Naive thymus-derived CD8-positive, alpha-beta T cell (primary cell): ENCODE measurements around the gene TAF4B. TPM values are rescaled to one million over a fixed set of nuclear protein-coding genes. Genes with fewer than 3 reads are reported as not detected.
"Not testable (repeated sequence)": the region's sequence is repeated elsewhere in the genome, so short reads cannot be mapped to it uniquely, and the experiment has no call there.

ENCODE experiments used
- ATAC-seq, 2 donors: fragments of 150-1000 bp; cut with Tn5 transposase in 1 of 2; sonication (Bioruptor Pico), chemical (Tn5 transposase) in 1 of 2; 1 replicate in 1 of 2; 2 replicates in 1 of 2; pipeline ENCODE4 v1.10.0; 2021; ENCODE audit warnings: mild to moderate bottlenecking in 2 of 2, moderate library complexity in 2 of 2
- POLR2A ChIA-PET: fragments of 350-600 bp; sonication (Branson Sonifier 250); formaldehyde crosslinking; loops from one replicate; lab custom pipeline; 2021; ENCODE audit warnings: antibody characterized with exemption; lab: Charles Lee
- DNase-seq, 10 donors: peaks; one replicate each; pipeline versions ENCODE4 v3.0.0 to v3.0.0-alpha.2; 2020 to 2022
- H3K27ac Mint-ChIP-seq, 10 donors: one replicate each; pipeline ENCODE4 v1.8.0; 2020 to 2022; ENCODE audit warnings: mild to moderate bottlenecking in 10 of 10, mixed read lengths in 10 of 10, moderate library complexity in 4 of 10, inconsistent platforms in 1 of 10
- H3K27me3 Mint-ChIP-seq, 5 donors: one replicate each; pipeline ENCODE4 v1.8.0; 2021 to 2022; ENCODE audit warnings: mixed read lengths in 5 of 5
- H3K36me3 Mint-ChIP-seq, 3 donors: one replicate each; pipeline ENCODE4 v1.8.0; 2020 to 2022; ENCODE audit warnings: mixed read lengths in 3 of 3, mild to moderate bottlenecking in 2 of 3, inconsistent platforms in 1 of 3
- H3K4me1 Mint-ChIP-seq, 4 donors: one replicate each; pipeline ENCODE4 v1.8.0; 2021 to 2022; ENCODE audit warnings: mixed read lengths in 4 of 4
- H3K4me3 Mint-ChIP-seq, 10 donors: one replicate each; pipeline ENCODE4 v1.8.0; 2020 to 2022; ENCODE audit warnings: mild to moderate bottlenecking in 10 of 10, mixed read lengths in 10 of 10, moderate library complexity in 6 of 10, inconsistent platforms in 1 of 10
- H3K9me3 Mint-ChIP-seq, 9 donors: one replicate each; pipeline ENCODE4 v1.8.0; 2020 to 2022; ENCODE audit warnings: mixed read lengths in 9 of 9, mild to moderate bottlenecking in 3 of 9, inconsistent platforms in 1 of 9, moderate library complexity in 1 of 9
- polyA plus RNA-seq, 3 donors: library from polyadenylated mRNA; unstranded; fragments of 300-500 nt; fragmentation: Illumina TruSeq; gene quantifications; one replicate each; pipeline ENCODE4 v1.2.3, GENCODE V29; 2021
- total RNA-seq, 8 experiments: library from RNA in 2 of 8; stranded (reverse) in 2 of 8; gene quantifications; one replicate each; pipeline ENCODE4 v1.2.3 and lab custom pipeline; 2021 to 2026

Gene TAF4B, protein sequence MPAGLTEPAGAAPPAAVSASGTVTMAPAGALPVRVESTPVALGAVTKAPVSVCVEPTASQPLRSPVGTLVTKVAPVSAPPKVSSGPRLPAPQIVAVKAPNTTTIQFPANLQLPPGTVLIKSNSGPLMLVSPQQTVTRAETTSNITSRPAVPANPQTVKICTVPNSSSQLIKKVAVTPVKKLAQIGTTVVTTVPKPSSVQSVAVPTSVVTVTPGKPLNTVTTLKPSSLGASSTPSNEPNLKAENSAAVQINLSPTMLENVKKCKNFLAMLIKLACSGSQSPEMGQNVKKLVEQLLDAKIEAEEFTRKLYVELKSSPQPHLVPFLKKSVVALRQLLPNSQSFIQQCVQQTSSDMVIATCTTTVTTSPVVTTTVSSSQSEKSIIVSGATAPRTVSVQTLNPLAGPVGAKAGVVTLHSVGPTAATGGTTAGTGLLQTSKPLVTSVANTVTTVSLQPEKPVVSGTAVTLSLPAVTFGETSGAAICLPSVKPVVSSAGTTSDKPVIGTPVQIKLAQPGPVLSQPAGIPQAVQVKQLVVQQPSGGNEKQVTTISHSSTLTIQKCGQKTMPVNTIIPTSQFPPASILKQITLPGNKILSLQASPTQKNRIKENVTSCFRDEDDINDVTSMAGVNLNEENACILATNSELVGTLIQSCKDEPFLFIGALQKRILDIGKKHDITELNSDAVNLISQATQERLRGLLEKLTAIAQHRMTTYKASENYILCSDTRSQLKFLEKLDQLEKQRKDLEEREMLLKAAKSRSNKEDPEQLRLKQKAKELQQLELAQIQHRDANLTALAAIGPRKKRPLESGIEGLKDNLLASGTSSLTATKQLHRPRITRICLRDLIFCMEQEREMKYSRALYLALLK
- total RNA-seq (10 to 100 TPM; 13.6 to 17.4 TPM), polyA plus RNA-seq (10 to 100 TPM in 1 of 3 donors, 1 to 10 TPM in 2; 7.3 to 12.8 (median 8.2) TPM), total RNA-seq (lab: John Stamatoyannopoulos, UW) (47.2 to 141 (median 59.8) reads per million in 6 experiments)

DNA sequence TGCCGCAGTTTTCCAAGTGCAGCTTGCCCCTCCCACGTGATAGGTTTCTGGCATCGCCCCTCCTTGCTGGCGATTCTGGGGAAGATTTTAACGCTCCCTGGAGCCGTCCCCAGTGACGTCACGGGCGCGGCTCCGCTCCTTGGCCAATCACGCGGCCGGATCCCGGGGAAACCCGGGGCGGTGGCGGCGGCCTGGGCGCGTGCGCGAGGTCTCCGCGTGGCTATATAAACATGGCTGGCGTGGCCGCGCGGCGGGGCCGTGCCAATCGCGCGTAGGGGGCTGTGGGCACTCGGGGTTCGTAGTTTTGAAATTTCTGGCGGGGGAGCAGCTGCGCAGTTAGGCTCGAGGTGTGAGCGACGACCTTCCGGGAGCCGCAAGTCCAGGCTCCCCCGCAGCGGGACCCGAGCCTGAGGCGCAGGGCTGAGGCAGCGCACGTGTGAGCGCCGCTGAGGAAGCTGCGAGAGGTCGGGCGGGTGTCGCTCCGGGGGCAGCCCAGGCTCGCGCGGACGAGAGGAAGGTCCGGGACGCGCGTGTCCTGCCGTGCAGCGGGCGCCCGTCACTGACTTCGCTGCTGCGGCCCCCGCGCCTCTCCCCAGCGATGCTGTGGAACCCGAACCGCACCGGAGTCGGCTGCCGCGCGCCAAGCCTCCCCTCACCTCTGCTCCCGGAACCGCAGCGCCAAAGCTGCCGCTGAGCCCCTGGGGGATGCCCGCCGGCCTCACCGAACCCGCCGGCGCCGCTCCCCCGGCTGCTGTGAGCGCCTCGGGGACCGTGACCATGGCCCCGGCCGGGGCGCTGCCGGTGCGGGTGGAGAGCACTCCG is at the start of gene TAF4B:
TAF4B (plus strand) TSS at position 217 of the 822 bp plus-strand sequence; CDS start at position 706, 489 bp downstream.
- peak within 1 kb of the TSS; percentile 88 to 98 (median 97) for H3K4me3 Mint-ChIP-seq
- POLR2A ChIA-PET = interaction anchor here (1.2 to 3.6 kb wide), 5 partner anchors 11 to 135 kb away, joined by 3 to 36 read pairs (median 6); partner anchors contain the start of genes PSMA8 and SS18
- peaks cover 0 to 1% (median 0%) of the 10 kb centered on the region in 3 donors for H3K36me3 Mint-ChIP-seq
- H3K27me3 Mint-ChIP-seq = no peaks in the 10 kb centered on the region
- DNase-seq (peak; percentile 89 to 94 (median 92)), ATAC-seq (peak; percentile 88 to 91)
- peaks cover 17 to 40% (median 37%) of the 10 kb centered on the region in 4 donors for H3K4me1 Mint-ChIP-seq
- H3K9me3 Mint-ChIP-seq = no peaks in the 10 kb centered on the region
- peak within 1 kb of the TSS; percentile 92 to 99 (median 97) for H3K27ac Mint-ChIP-seq

DNA sequence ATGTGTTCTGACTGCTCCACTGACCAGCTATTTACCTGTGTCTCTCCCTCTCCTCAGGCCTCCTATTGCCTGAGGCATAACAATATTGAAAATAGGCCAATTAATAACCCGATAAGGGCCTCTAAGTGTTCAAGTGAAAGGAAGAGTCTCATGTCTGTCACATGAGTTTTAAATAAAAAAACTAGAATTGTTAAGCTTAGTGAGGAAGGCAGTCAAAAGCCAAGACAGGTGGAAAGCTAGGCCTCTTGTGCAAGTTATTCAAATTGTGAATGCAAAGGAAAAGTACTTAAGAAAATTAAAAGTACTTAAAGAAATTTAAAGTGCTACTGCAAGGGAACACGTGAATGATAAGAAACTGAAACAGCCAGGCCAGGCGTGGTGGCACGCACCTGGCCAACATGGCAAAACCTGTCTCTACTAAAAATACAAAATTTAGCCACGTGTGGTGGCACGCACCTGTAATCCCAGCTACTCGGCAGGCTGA is 44.9 kb upstream of the TAF4B start:
- no peaks in the 10 kb centered on the region for H3K27me3 Mint-ChIP-seq
- no peak overlapping the region for H3K4me3 Mint-ChIP-seq
- ATAC-seq = no peak
- H3K27ac Mint-ChIP-seq = no peak overlapping the region
- H3K4me1 Mint-ChIP-seq = peaks cover 0 to 5% (median 1%) of the 10 kb centered on the region in 4 donors
- no peaks in the 10 kb centered on the region for H3K36me3 Mint-ChIP-seq
- POLR2A ChIA-PET = no interaction called here
- H3K9me3 Mint-ChIP-seq = no peaks in the 10 kb centered on the region
- DNase-seq = no peak

DNA sequence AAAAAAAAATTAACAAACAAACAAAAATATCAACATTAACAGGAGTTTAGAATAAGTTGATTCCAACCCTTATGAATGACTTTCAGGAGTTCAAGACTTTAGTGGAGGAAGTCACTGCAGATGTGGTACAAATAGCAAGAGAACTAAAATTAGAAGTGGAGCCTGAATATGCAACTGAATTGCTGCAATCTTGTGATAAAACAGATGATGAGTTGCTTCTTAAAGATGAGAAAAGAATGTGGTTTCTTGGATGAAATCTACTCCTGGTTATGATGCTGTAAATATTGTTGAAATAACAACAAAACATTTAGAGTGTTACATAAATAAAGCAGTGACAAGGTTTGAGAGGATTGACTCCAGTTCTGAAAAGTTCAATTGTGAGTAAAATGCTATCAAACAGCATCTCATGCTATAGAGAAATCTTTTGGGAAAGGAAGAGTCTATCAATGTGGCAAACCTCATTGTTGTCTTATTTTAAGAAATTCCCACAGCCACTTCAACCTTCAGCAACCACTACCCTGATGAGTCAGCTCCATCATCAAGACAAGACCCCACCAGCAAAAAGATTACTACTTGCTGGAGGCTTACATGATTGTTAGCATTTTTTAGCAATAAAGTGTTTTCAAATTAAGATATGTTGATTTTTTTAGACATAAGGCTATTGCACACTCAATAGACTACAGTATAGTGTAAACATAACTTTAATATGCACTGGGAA is 42.7 kb upstream of the TAF4B start:
- Mint-ChIP-seq H3K4me3 (no peak overlapping the region), H3K9me3 (peaks cover 0 to 7% (median 0%) of the 10 kb centered on the region in 9 donors), H3K27ac (no peak overlapping the region), H3K36me3 (no peaks in the 10 kb centered on the region), H3K4me1 (peaks cover under 1 to 5% (median 3%) of the 10 kb centered on the region in 4 donors), H3K27me3 (no peaks in the 10 kb centered on the region)
- ATAC-seq (no peak), DNase-seq (no peak)
- POLR2A ChIA-PET = interaction anchor here (0.6 to 0.8 kb wide), 2 partner anchors 10 to 41 kb away, joined by 4 to 6 read pairs; no protein-coding TSS in a partner anchor

DNA sequence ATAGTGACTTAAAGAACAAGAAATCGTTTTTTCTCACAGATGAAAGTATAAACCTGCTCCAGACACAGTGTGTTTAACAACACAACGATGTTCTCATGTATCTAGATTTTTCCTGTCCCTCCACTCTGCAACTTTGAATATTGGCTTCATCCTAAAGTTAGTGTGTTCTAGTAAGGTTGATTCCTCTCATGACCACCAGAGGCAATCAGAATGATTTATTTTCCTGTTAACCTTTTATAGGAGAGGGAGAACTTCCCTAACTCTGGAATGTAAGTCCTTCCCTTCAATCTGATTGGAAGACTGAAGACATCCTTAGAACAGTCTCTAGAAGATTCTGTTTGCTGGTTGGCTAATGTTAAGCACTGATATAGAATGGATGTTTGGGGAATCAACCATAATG is 41.0 kb upstream of the TAF4B start:
- POLR2A ChIA-PET = interaction anchor here (0.7 kb wide), 1 partner anchor 61 kb away, joined by 4 read pairs; no protein-coding TSS in a partner anchor
- Mint-ChIP-seq H3K27me3 (no peaks in the 10 kb centered on the region), H3K36me3 (no peaks in the 10 kb centered on the region), H3K4me1 (peaks cover 7 to 17% (median 15%) of the 10 kb centered on the region in 4 donors), H3K4me3 (no peak overlapping the region), H3K9me3 (peaks cover 0 to 7% (median 0%) of the 10 kb centered on the region in 9 donors), H3K27ac (peak overlapping the region in 2 of 10 donors; percentile 11 to 25)
- ATAC-seq (no peak), DNase-seq (no peak)

DNA sequence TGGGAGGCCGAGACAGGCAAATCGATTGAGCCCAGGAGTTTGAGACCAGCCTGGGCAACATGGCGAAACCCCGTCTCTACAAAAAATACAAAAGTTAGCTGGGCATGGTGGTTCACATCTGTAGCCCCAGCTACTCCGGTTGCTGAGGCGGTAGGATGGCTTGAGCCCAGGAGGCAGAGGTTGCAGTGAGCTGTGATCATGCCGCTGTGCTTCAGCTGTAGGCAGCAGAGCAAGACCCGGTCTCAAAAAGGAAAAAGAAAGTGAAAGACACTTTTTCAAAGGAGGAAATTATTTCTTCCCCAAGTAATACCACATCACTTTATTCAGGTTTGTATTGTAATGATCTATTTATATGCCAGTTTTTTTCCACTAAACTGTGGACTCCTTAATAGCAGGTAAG is 35.7 kb upstream of the TAF4B start:
- Mint-ChIP-seq H3K9me3 (peaks cover 0 to 7% (median 0%) of the 10 kb centered on the region in 9 donors), H3K36me3 (no peaks in the 10 kb centered on the region), H3K4me3 (peak overlapping the region; percentile 75 to 88 (median 84)), H3K27me3 (no peaks in the 10 kb centered on the region), H3K4me1 (peaks cover 10 to 33% (median 18%) of the 10 kb centered on the region in 4 donors), H3K27ac (peak overlapping the region; percentile 36 to 97 (median 92))
- POLR2A ChIA-PET = interaction anchor here (0.6 to 1.1 kb wide), 3 partner anchors 23 to 36 kb away, joined by 3 to 5 read pairs (median 3); partner anchors contain the start of gene TAF4B
- ATAC-seq (peak; percentile 95 to 96), DNase-seq (peak in 9 of 10 donors; percentile 4 to 68 (median 32))

DNA sequence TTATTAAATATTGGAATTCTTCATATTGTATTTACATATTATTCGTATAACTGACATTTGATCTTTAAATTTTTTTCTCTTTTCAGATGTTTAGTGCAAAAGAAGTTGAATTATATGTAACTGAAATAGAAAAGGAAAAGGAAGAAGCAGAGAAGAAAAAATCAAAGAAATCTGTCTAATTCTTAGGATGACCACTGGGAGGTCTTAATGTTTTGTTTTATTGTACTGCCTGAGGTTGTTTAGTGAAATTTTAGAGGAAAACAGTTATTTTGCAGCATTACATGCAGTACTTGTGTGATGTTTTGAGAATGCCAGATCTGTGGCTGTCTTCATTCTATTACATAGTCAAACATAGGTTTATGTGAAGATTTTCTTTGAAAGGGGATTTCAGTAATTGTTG is 34.0 kb upstream of the TAF4B start:
- POLR2A ChIA-PET = no interaction called here
- Mint-ChIP-seq H3K9me3 (peaks cover 0 to 7% (median 0%) of the 10 kb centered on the region in 9 donors), H3K36me3 (no peaks in the 10 kb centered on the region), H3K4me3 (no peak overlapping the region), H3K4me1 (peaks cover 10 to 33% (median 18%) of the 10 kb centered on the region in 4 donors), H3K27me3 (no peaks in the 10 kb centered on the region), H3K27ac (peak overlapping the region in 4 of 10 donors; percentile 8 to 92 (median 22))
- no peak for DNase-seq
- ATAC-seq = no peak

DNA sequence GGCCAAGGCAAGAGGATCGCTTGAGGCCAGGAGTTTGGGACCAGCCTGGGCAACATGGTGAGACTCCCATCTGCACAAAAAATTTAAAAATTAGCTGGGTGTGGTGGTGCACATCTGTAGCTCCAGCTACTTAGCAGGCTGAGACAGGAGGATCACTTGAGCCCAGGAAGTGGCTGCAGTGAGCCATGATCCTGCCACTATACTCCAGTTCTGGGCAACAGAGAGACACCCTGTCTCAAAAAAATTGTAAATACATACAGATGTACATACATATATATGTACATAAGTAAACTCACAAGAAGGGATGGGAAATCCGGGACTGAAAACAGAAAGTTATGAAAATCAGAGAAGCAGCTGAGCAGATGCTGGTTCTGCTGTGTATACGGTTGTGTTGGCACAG is 29.6 kb upstream of the TAF4B start:
- Mint-ChIP-seq H3K27me3 (no peaks in the 10 kb centered on the region), H3K9me3 (no peaks in the 10 kb centered on the region), H3K36me3 (no peaks in the 10 kb centered on the region), H3K4me1 (peaks cover 0 to 6% (median 4%) of the 10 kb centered on the region in 4 donors), H3K27ac (no peak overlapping the region), H3K4me3 (no peak overlapping the region)
- POLR2A ChIA-PET = no interaction called here
- no peak for ATAC-seq
- no peak for DNase-seq

DNA sequence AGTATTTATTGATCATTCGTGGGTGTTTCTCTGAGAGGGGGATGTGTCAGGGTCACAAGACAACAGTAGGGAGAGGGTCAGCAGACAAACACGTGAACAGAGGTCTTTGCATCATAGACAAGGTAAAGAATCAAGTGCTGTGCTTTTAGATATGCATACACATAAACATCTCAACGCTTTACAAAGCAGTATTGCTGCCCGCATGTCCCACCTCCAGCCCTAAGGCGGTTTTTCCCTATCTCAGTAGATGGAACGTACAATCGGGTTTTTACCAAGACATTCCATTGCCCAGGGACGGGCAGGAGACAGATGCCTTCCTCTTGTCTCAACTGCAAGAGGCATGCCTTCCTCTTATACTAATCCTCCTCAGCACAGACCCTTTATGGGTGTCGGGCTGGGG is 24.2 kb upstream of the TAF4B start:
- not testable (repeated sequence) for H3K27me3 Mint-ChIP-seq, DNase-seq, H3K9me3 Mint-ChIP-seq

DNA sequence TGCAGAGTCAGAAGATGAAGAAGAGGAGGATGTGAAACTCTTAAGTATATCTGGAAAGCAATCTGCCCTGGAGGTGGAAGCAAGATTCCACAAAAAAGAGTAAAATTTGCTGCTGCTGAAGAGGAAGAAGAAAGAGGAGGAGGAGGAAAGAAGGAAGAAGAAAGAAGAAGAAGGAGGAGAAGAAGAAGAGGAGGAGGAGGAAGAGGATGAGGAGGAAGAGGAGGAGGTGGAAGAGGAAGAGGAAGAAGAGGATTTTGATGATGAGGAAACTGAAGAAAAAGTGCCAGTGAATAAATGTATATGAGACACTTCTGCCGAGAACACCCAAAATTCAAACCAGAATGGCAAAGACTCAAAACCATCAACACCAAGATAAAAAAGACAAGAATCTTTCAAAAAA is 20.9 kb upstream of the TAF4B start:
- no peaks in the 10 kb centered on the region for H3K27me3 Mint-ChIP-seq
- H3K27ac Mint-ChIP-seq = peak overlapping the region in 1 of 10 donors; percentile 69
- POLR2A ChIA-PET = no interaction called here
- ATAC-seq (no peak), DNase-seq (no peak)
- no peak overlapping the region for H3K4me3 Mint-ChIP-seq
- H3K9me3 Mint-ChIP-seq = no peaks in the 10 kb centered on the region
- peaks cover 0 to 11% (median 6%) of the 10 kb centered on the region in 4 donors for H3K4me1 Mint-ChIP-seq
- no peaks in the 10 kb centered on the region for H3K36me3 Mint-ChIP-seq

More for the DNA sequence above, 24.2 kb upstream of the TAF4B start:
- ATAC-seq, H3K4me3 Mint-ChIP-seq, POLR2A ChIA-PET, H3K36me3 Mint-ChIP-seq, H3K4me1 Mint-ChIP-seq, H3K27ac Mint-ChIP-seq: not testable (repeated sequence)

DNA sequence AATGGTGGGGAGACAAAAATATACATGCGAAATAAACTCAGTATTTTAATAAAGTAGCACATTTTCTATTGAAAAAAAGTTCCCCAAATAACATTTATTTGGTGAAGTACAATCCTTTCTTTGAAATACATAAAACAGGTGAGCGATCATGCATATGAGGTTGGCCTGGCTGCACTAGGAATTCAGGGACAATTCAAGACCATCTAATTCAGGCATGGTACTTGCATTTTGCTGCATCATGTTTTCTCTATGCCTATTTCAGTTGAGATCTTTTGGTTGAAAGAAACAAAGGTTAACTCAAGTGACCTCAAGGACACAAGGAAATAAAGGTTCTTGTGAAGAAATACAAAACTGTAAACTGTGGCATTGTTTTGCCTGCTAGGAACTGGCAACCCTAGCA is 19.8 kb upstream of the TAF4B start:
- Mint-ChIP-seq H3K36me3 (no peaks in the 10 kb centered on the region), H3K4me3 (no peak overlapping the region), H3K27ac (peak overlapping the region in 1 of 10 donors; percentile 34), H3K4me1 (peaks cover 0 to 13% (median 6%) of the 10 kb centered on the region in 4 donors), H3K9me3 (no peaks in the 10 kb centered on the region), H3K27me3 (no peaks in the 10 kb centered on the region)
- POLR2A ChIA-PET = no interaction called here
- ATAC-seq (no peak), DNase-seq (no peak)

DNA sequence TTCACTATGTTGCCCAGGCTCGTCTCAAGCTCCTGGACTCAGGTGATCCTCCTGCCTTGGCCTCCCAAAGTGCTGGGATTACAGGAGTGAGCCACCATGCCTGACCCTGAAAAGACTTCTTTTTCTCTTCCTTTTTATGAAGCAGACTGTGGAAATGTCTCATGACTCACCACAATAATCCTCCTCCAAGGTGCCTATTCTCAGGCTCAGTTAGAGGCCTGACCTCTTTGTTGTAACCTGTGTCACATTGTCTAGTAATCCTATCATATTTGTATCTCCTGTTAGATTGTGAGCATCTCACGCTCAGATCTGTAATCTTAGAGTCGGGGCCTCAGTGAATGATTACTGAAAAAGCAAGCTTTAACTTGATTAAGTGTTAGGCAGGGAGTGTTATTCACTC is 18.3 kb upstream of the TAF4B start:
- peaks cover 2 to 17% (median 6%) of the 10 kb centered on the region in 4 donors for H3K4me1 Mint-ChIP-seq
- no peak for ATAC-seq
- no peaks in the 10 kb centered on the region for H3K27me3 Mint-ChIP-seq
- POLR2A ChIA-PET = no interaction called here
- H3K36me3 Mint-ChIP-seq = no peaks in the 10 kb centered on the region
- no peak for DNase-seq
- H3K27ac Mint-ChIP-seq = peak overlapping the region in 5 of 10 donors; percentile 13 to 45 (median 25)
- H3K4me3 Mint-ChIP-seq = no peak overlapping the region
- no peaks in the 10 kb centered on the region for H3K9me3 Mint-ChIP-seq
